ENCODE measurements around the gene FOXK1. TPM values are rescaled to one million over a fixed set of nuclear protein-coding genes. Genes with fewer than 3 reads are reported as not detected.

FOXK1 gene
- total and polyA plus RNA-seq, 2 of the 13 experiments (the other 11 are each of a cell fraction or from before 2014, with no cell fraction given), result 4.6 to 8.8 TPM

GRCh38 chr7:4742051-4742573 is 60.0 kb downstream of the FOXK1 start (continued):
- no peak for TF ChIP-seq SNAPC5 (CRISPR knock-in tag; IDR thresholded peaks at IDR 0.05; ENCODE audit: borderline replicate concordance)
- no peak for TF ChIP-seq MEF2D (CRISPR knock-in tag; IDR thresholded peaks at IDR 0.05)
- 0 out of 2 replicates have a peak, but pooled peaks have one; percentile 9 for TF ChIP-seq ZNF644 (CRISPR knock-in tag; IDR thresholded peaks at IDR 0.05; ENCODE audit: low read depth)
- TF ChIP-seq EED (CRISPR knock-in tag; IDR thresholded peaks at IDR 0.05), result no peak
- TF ChIP-seq TMF1 (CRISPR knock-in tag; IDR thresholded peaks at IDR 0.05; ENCODE audit: low read depth), result no peak
- TF ChIP-seq ETV5 (CRISPR knock-in tag; IDR thresholded peaks at IDR 0.05; ENCODE audit: borderline replicate concordance), result no peak
- no peak for TF ChIP-seq MED8 (CRISPR knock-in tag; IDR thresholded peaks at IDR 0.05; ENCODE audit: insufficient replicate concordance)
- TF ChIP-seq PAWR (CRISPR knock-in tag; IDR thresholded peaks at IDR 0.05; ENCODE audit: borderline replicate concordance), result no peak
- TF ChIP-seq ZNF232 (CRISPR knock-in tag; IDR thresholded peaks at IDR 0.05; ENCODE audit: borderline replicate concordance), result no peak
- no peak for TF ChIP-seq ZNF558 (CRISPR knock-in tag; IDR thresholded peaks at IDR 0.05; ENCODE audit: borderline replicate concordance)
- TF ChIP-seq ZNF282 (IDR thresholded peaks at IDR 0.05; ENCODE audit: partially characterized antibody), result no peak
- peak; percentile 52; the same call in 1 of the 2 replicates for TF ChIP-seq ZNF501 (CRISPR knock-in tag; IDR thresholded peaks at IDR 0.05)
- TF ChIP-seq SMARCE1 (IDR thresholded peaks at IDR 0.05; ENCODE audit: borderline replicate concordance), result no peak
- TF ChIP-seq, protein P1, sequence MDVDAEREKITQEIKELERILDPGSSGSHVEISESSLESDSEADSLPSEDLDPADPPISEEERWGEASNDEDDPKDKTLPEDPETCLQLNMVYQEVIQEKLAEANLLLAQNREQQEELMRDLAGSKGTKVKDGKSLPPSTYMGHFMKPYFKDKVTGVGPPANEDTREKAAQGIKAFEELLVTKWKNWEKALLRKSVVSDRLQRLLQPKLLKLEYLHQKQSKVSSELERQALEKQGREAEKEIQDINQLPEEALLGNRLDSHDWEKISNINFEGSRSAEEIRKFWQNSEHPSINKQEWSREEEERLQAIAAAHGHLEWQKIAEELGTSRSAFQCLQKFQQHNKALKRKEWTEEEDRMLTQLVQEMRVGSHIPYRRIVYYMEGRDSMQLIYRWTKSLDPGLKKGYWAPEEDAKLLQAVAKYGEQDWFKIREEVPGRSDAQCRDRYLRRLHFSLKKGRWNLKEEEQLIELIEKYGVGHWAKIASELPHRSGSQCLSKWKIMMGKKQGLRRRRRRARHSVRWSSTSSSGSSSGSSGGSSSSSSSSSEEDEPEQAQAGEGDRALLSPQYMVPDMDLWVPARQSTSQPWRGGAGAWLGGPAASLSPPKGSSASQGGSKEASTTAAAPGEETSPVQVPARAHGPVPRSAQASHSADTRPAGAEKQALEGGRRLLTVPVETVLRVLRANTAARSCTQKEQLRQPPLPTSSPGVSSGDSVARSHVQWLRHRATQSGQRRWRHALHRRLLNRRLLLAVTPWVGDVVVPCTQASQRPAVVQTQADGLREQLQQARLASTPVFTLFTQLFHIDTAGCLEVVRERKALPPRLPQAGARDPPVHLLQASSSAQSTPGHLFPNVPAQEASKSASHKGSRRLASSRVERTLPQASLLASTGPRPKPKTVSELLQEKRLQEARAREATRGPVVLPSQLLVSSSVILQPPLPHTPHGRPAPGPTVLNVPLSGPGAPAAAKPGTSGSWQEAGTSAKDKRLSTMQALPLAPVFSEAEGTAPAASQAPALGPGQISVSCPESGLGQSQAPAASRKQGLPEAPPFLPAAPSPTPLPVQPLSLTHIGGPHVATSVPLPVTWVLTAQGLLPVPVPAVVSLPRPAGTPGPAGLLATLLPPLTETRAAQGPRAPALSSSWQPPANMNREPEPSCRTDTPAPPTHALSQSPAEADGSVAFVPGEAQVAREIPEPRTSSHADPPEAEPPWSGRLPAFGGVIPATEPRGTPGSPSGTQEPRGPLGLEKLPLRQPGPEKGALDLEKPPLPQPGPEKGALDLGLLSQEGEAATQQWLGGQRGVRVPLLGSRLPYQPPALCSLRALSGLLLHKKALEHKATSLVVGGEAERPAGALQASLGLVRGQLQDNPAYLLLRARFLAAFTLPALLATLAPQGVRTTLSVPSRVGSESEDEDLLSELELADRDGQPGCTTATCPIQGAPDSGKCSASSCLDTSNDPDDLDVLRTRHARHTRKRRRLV (CRISPR knock-in tag; IDR thresholded peaks at IDR 0.05), result no peak
- TF ChIP-seq LRRFIP1 (CRISPR knock-in tag; conservative IDR thresholded peaks at IDR 0.05), result no peak
- peak; percentile 75; the same call in 1 of the 2 replicates for TF ChIP-seq KMT2A (CRISPR knock-in tag; IDR thresholded peaks at IDR 0.05)
- TF ChIP-seq RNF2 (conservative IDR thresholded peaks at IDR 0.05; ENCODE audit: low read depth), result no peak
- TF ChIP-seq HNRNPLL (IDR thresholded peaks at IDR 0.05; ENCODE audit: low read depth, low read length, poor library complexity, severe bottlenecking), result peak; percentile 93
- TF ChIP-seq ZBTB44 (CRISPR knock-in tag; IDR thresholded peaks at IDR 0.05), result no peak
- TF ChIP-seq, protein P2, sequence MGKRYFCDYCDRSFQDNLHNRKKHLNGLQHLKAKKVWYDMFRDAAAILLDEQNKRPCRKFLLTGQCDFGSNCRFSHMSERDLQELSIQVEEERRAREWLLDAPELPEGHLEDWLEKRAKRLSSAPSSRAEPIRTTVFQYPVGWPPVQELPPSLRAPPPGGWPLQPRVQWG (CRISPR knock-in tag; IDR thresholded peaks at IDR 0.05; ENCODE audit: borderline replicate concordance, low read depth), result no peak

Measured in HepG2 (cell line).